Activated T-helper 2 cell treated with anti-CD3 and anti-CD28 coated beads, Interferon-gamma antibody, Interleukin-2, Interleukin-4, amounts not matched to agents 10 μg/mL and 5 μg/mL and 100 μg/mL, durations not matched to agents 14 hours and 24 hours and 36 hours (primary cell): ENCODE data around the gene ABHD5. TPM values are rescaled to one million over a fixed set of nuclear protein-coding genes. Genes with fewer than 3 reads are reported as not detected.

Experiments
- DNase-seq: peaks from one replicate; pipeline ENCODE4 v3.0.0; 2021; ENCODE audit warnings: low spot score
- H3K27ac Mint-ChIP-seq: one replicate; pipeline ENCODE4 v1.8.0; 2021; ENCODE audit warnings: mixed read lengths
- H3K27me3 Mint-ChIP-seq: one replicate; pipeline ENCODE4 v1.8.0; 2021; ENCODE audit warnings: low read depth, mixed read lengths
- H3K36me3 Mint-ChIP-seq: one replicate; pipeline ENCODE4 v1.8.0; 2021; ENCODE audit warnings: low read depth, mixed read lengths
- H3K4me1 Mint-ChIP-seq: one replicate; pipeline ENCODE4 v1.8.0; 2021; ENCODE audit warnings: low read depth, mixed read lengths
- H3K4me3 Mint-ChIP-seq: one replicate; pipeline ENCODE4 v1.8.0; 2021; ENCODE audit warnings: low read depth, mild to moderate bottlenecking, moderate library complexity, mixed read lengths
- H3K9me3 Mint-ChIP-seq: one replicate; pipeline ENCODE4 v1.8.0; 2021; ENCODE audit warnings: mixed read lengths
- intact Hi-C: fragments of 100-400 bp; cut with micrococcal nuclease; formaldehyde crosslinking; loops from one replicate; pipeline ENCODE4 v1.15.1; 2023
- total RNA-seq: library from RNA; stranded (reverse); gene quantifications from 2 replicates; pipeline ENCODE4 v1.2.3, GENCODE V29; 2022

The ABHD5 gene
- total RNA-seq, 1 donor from 2014 or later: 11.9 TPM

DNA sequence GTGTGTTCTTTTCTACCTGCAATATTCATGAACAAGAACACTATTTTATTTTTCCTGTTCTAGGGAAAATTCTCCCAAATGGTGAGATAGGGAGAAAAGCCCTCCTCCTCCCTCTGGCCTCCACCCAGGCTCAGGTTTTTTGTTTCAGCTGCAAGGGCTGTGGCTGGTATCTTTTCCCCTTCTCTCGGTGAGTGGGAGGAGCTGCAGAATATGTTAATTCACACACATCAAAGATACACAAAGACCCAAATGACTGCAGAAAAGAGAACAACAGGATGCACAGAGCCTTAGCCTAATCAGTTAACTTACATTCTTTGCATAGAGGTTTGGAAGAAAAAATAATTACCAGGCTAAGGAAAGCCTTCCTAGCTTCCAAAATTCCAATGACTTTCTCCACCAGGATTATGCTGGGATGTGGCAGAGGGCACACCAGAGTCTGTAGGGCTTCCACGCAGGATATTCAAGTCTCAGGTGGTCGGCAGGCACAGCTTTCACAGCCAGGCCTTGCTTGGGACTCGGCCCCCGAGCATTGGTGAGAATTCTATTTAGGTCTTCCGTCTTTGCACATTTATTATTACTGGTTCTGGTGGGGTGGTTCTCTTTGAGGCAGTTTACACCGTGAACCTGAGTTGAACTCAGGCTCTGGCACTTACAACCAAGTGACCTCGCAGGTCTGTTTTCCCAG is 64.9 kb downstream of the ABHD5 start:
- Mint-ChIP-seq H3K4me1 (peaks cover 12% of the 10 kb centered on the region), H3K27me3 (peaks cover 9% of the 10 kb centered on the region), H3K27ac (no peak overlapping the region), H3K9me3 (no peaks in the 10 kb centered on the region), H3K36me3 (no peaks in the 10 kb centered on the region), H3K4me3 (no peak overlapping the region)
- intact Hi-C loops: no loop called here
- DNase-seq: no peak

DNA sequence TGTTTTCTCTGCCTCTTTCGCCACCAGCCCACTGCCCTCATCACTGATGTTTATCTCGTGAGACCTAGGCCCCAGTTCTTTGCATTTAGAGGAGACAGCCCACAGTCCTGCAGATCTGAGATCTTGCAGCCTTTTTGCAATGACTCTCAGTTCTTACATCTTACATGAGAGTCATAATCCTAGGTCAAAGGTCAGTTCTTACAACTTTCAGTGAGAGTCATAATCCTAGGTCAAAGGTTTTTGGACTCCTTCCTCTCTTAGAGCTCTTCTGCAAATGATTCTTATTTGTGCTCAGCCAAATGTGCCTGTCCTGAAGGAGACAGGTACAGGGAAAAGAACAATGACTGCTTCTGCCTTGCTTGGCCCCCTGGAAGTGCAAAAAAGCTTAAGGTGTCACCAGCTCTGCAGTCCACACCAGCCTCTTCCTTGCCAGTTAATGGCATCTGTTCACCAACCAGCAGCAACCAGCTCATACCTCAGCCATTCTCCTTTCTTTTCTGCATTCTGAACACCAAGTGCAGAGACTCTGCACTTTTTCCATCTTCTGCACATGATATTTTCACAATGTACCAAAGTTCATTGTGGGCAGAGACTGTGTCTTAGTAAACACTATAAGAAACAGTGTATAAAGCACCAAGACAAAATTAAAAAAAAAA is 67.1 kb downstream of the ABHD5 start:
- H3K27ac Mint-ChIP-seq: no peak overlapping the region
- peaks cover 6% of the 10 kb centered on the region for H3K27me3 Mint-ChIP-seq
- no peak overlapping the region for H3K4me3 Mint-ChIP-seq
- H3K9me3 Mint-ChIP-seq: no peaks in the 10 kb centered on the region
- DNase-seq: no peak
- H3K4me1 Mint-ChIP-seq: peaks cover 12% of the 10 kb centered on the region
- intact Hi-C loops: no loop called here
- no peaks in the 10 kb centered on the region for H3K36me3 Mint-ChIP-seq

DNA sequence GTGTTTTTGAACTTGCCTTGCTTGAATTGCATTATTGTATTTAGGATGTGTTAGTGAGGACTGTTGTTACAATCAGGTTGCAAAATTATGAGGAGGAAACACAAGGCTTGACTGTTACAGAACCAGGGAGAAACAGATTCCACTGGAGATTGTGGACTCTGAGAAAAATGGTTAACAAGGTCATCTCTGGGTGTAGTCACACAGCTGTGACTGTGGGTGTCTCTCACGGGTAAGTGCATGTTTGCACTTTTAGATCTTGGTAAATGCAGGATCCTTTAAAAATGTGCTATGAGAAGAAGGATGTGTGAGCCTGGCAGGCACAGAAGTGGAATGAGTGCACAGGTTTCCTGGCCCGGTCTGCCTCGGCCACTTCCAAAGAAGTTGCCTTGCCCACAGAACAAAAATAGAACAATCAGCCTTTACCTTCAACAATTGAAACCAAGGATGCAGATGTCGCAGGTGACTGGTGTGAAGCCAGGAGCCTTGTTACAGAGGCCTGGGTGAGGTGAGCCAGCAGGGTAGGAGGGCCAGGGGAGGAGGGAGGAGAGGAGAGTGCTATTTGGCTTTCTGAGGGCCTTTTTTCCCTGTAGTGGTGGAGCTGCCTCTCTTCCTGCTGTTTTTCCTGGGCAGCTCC is 68.0 kb downstream of the ABHD5 start:
- no peaks in the 10 kb centered on the region for H3K36me3 Mint-ChIP-seq
- no peak overlapping the region for H3K4me3 Mint-ChIP-seq

GRCh38 chr3:43759297-43759782 is 68.6 kb downstream of the ABHD5 start:
- Mint-ChIP-seq H3K36me3 (no peaks in the 10 kb centered on the region), H3K4me1 (peaks cover 12% of the 10 kb centered on the region), H3K4me3 (no peak overlapping the region), H3K9me3 (no peaks in the 10 kb centered on the region), H3K27me3 (peaks cover 6% of the 10 kb centered on the region), H3K27ac (no peak overlapping the region)
- no peak for DNase-seq
- intact Hi-C loops: no loop called here

More for the DNA sequence above, 68.0 kb downstream of the ABHD5 start:
- Mint-ChIP-seq H3K27me3 (peaks cover 6% of the 10 kb centered on the region), H3K9me3 (no peaks in the 10 kb centered on the region), H3K27ac (no peak overlapping the region), H3K4me1 (peaks cover 12% of the 10 kb centered on the region)
- no peak for DNase-seq
- intact Hi-C loops: no loop called here

DNA sequence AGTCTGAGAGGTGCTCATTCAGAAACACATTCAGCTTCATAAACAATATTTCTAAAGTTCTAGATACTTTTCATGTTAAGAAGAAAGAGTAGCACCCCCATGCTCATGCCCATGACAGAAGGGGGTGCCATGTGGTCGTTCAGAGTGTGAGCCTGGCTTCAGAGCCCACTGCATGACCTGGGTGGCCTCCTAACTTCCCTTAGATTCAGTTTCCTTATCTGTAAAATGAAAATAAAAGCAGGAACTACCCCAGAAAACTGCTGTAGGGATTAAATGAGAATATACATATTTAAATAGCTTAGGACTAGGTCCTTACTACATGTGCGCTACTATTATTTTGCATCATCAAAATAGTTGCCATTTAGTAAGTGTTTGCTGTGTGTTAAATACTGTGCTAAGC is 69.2 kb downstream of the ABHD5 start:
- no peak overlapping the region for H3K27ac Mint-ChIP-seq
- no peak for DNase-seq
- no peak overlapping the region for H3K4me3 Mint-ChIP-seq
- H3K36me3 Mint-ChIP-seq: no peaks in the 10 kb centered on the region
- peaks cover 12% of the 10 kb centered on the region for H3K4me1 Mint-ChIP-seq
- no peaks in the 10 kb centered on the region for H3K9me3 Mint-ChIP-seq
- peaks cover 6% of the 10 kb centered on the region for H3K27me3 Mint-ChIP-seq
- intact Hi-C loops: no loop called here

DNA sequence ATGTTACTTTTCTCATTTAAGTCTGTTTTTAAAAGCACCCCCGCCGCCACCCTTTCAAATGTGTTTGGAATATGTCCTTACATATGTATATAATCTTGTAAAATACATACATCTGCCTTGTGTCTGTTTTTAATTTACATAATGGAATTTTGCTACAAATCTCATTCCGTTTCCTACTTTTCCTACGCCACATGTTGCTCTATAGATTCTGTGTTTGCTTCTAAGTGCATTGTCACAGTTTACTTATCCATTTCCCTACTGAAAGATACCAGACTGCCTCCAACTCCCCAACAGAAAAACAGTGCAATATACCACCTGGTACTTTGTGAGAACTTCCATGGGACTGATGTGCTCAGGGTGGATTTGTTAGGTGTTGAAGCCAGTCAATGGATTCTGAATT is 70.2 kb downstream of the ABHD5 start:
- H3K27ac Mint-ChIP-seq: no peak overlapping the region
- no peaks in the 10 kb centered on the region for H3K36me3 Mint-ChIP-seq
- intact Hi-C loops: no loop called here
- DNase-seq: no peak
- peaks cover 6% of the 10 kb centered on the region for H3K27me3 Mint-ChIP-seq
- no peak overlapping the region for H3K4me3 Mint-ChIP-seq
- H3K9me3 Mint-ChIP-seq: no peaks in the 10 kb centered on the region
- H3K4me1 Mint-ChIP-seq: peaks cover 5% of the 10 kb centered on the region

DNA sequence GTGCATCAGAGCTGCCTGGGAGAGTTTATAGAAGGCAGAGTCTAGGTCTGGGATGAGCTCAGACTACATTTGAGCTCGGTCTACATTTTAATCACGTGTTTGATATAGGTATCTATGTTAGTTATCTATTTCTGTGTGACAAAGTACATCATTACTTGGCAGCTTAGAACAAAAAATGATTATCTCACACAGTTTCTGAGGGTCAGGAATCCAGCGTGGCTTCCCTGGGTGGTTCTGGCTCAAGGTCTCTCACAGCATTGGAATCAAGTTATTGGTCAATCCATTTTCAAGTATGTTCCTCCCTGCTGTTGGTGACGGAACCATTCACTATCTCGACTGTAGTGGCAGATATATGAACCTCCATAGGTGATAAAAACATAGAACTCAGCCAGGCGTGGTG is 71.7 kb downstream of the ABHD5 start:
- no peak overlapping the region for H3K27ac Mint-ChIP-seq
- peaks cover 8% of the 10 kb centered on the region for H3K27me3 Mint-ChIP-seq
- no peaks in the 10 kb centered on the region for H3K36me3 Mint-ChIP-seq
- H3K9me3 Mint-ChIP-seq: no peaks in the 10 kb centered on the region
- no peak overlapping the region for H3K4me3 Mint-ChIP-seq
- intact Hi-C loops: no loop called here
- H3K4me1 Mint-ChIP-seq: peaks cover 2% of the 10 kb centered on the region
- no peak for DNase-seq

GRCh38 chr3:43764056-43764455 is 73.3 kb downstream of the ABHD5 start:
- no peak overlapping the region for H3K4me3 Mint-ChIP-seq

GRCh38 chr3:43764471-43764870 is 73.7 kb downstream of the ABHD5 start:
- intact Hi-C loops: no loop called here
- Mint-ChIP-seq H3K36me3 (no peaks in the 10 kb centered on the region), H3K4me1 (peaks cover 5% of the 10 kb centered on the region), H3K4me3 (no peak overlapping the region), H3K9me3 (no peaks in the 10 kb centered on the region), H3K27me3 (peaks cover 16% of the 10 kb centered on the region), H3K27ac (no peak overlapping the region)
- no peak for DNase-seq

More at GRCh38 chr3:43764056-43764455, 73.3 kb downstream of the ABHD5 start:
- no peak for DNase-seq
- peaks cover under 1% of the 10 kb centered on the region for H3K4me1 Mint-ChIP-seq
- intact Hi-C loops: no loop called here
- H3K36me3 Mint-ChIP-seq: no peaks in the 10 kb centered on the region
- peaks cover 13% of the 10 kb centered on the region for H3K27me3 Mint-ChIP-seq
- H3K9me3 Mint-ChIP-seq: no peaks in the 10 kb centered on the region
- no peak overlapping the region for H3K27ac Mint-ChIP-seq

DNA sequence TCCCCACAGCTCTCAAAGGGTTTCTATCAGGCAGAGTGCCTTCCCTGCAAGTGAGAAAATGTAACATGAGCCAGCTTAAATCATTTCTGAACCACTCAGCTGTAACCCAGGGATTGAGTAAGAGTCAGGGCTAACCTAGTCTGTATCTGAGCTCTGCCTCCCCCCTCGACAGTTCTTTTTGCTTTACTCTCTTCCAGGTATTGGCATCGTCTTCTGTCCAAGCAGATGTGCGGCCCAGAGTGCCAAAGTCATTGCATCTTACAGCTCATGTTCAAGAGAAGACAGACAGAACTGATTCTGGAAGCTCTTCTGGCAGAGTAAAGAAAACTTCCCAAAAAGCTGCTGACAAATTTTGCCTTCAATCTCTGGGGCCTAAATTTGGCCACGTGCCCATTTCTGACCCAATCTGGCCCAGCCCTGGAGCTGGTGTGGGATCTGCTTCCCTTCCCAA is 74.8 kb downstream of the ABHD5 start:
- H3K27ac Mint-ChIP-seq: no peak overlapping the region
- peaks cover 12% of the 10 kb centered on the region for H3K4me1 Mint-ChIP-seq
- H3K9me3 Mint-ChIP-seq: no peaks in the 10 kb centered on the region
- H3K4me3 Mint-ChIP-seq: no peak overlapping the region
- intact Hi-C loops: no loop called here
- no peak for DNase-seq
- H3K27me3 Mint-ChIP-seq: peaks cover 16% of the 10 kb centered on the region
- H3K36me3 Mint-ChIP-seq: no peaks in the 10 kb centered on the region

DNA sequence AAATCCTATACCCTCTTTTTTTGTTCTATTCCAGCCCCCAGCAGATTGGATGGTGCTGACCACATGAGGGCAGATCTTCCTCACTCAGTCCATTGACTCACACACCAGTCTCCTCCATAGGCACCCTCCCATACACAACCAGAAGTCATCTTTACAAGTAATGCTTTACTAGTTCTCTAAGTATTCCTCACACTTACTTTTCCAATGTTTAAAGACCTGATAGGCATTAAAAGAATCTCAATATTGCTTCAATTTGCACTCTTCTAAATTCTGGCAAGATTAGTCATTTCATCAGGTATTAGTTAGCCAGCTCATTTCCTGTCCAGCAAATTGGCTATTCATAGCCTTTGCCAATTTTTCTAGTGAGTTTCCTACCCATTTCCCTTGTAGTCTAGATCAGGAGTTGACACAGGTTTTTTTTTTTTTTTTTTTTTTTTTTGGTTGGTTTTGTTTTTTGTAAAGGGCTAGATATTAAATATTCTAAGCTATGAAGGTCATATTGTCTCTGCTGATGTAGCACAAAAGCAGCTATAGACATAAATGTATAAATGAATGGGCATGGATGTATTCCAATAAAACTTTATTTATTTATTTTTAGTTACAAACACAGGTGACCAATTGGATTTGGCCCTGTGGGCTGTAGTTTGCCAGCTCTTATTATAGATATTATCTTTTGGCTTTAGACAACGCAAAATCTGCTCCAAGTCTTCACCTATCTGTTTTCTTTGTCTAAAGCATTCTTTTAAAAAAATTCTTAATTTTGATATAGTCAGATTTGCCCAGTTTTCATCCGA is 76.1 kb downstream of the ABHD5 start:
- Mint-ChIP-seq H3K4me3 (no peak overlapping the region), H3K4me1 (peaks cover 16% of the 10 kb centered on the region), H3K36me3 (no peaks in the 10 kb centered on the region), H3K9me3 (no peaks in the 10 kb centered on the region), H3K27me3 (peaks cover 14% of the 10 kb centered on the region), H3K27ac (no peak overlapping the region)
- no peak for DNase-seq
- intact Hi-C loops: no loop called here

DNA sequence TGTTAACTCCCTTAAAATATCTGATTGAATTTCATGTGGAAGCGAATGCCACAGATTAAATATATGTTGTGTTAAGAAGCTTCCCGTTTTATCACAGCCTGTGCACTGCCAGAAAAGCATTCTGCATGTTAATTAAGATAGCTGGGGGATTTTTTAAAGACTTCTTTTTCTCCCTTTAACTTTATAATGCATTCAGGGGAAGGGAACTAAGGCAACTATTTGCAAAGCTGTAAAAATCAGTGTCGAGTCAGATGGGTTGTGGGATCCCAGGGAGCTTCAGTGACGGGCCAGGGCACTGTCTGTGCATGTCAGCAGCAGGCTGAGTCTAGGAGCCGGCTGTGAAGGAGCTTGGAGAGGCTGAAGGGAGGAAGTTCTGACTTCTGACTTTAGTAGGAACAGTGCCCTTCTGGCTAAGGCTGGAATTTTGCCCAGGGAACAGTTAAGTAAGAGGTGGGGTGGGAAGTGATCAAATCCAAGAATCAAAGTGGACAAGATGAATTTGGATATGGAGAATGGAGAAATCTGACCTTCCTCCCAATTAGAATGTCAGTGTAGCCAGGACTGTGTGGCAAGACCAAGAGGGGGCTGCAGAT is 77.7 kb downstream of the ABHD5 start:
- H3K27ac Mint-ChIP-seq: no peak overlapping the region
- H3K27me3 Mint-ChIP-seq: peaks cover 13% of the 10 kb centered on the region
- intact Hi-C loops: no loop called here
- peaks cover 16% of the 10 kb centered on the region for H3K4me1 Mint-ChIP-seq
- H3K9me3 Mint-ChIP-seq: no peaks in the 10 kb centered on the region
- DNase-seq: no peak
- H3K4me3 Mint-ChIP-seq: no peak overlapping the region
- H3K36me3 Mint-ChIP-seq: no peaks in the 10 kb centered on the region
